Fibroblast of peridontal ligament (primary cell): ENCODE results near the gene SLC16A3.

Source experiments
- DNase-seq: peaks from one replicate; pipeline ENCODE4 v3.0.0-alpha.2; 2010; ENCODE audit errors: extremely low read depth

Gene SLC16A3

GRCh38 chr17:82287013-82287867 lies 58.4 kb downstream of the SLC16A3 start:
- no peak for DNase-seq

- DNase-seq = peak; percentile 30
Measured at GRCh38 chr17:82287868-82288801, 59.3 kb downstream of the SLC16A3 start.
